ENCODE results near the gene SLC9A9. TPM values are rescaled to one million over a fixed set of nuclear protein-coding genes. Genes with fewer than 3 reads are reported as not detected.
"Not testable (repeated sequence)": the region's sequence is repeated elsewhere in the genome, so short reads cannot be mapped to it uniquely, and the experiment has no call there.

Gene SLC9A9
- total RNA-seq, 4 donors from 2014 or later, result 1.1 to 15.9 (median 9.7) TPM

DNA sequence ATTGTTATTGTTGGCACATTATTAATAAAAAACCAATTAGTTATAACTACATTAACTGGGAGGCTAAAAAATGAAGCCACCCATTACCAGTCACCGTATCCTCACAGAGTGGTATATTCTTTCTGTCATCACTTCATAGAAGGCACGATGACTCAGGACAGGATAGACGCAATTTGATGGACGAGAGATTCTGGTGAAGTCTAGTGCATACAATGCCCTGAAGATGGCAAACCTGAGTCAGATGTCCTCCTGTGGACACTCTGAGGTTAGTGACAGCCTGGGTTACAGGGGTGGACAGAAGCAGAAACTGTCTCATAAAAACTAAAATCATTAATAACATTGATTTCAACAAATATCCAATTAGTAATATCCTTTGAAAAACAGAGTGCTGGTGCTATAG is 150.3 kb downstream of the SLC9A9 start:
- TF ChIP-seq CTCF (IDR thresholded peaks at IDR 0.05), result no peak
- no peak for TF ChIP-seq POLR2AphosphoS5 (IDR thresholded peaks at IDR 0.05)
- TF ChIP-seq POLR2A (IDR thresholded peaks at IDR 0.05), result no peak
- TF ChIP-seq EP300 (IDR thresholded peaks at IDR 0.05; ENCODE audit: low read depth), result no peak
- intact Hi-C loops (cut with DNase I; ENCODE audit: low total_unique reads) (no loop called here), in situ Hi-C loops (cut with MboI; ENCODE audit: low pct_ligation_motif_present in 1 of 4, low pct_unique_long_range_greater_than_20kb in 1 of 4, low sequenced_read_pairs in 3 of 4) (no loop called here)
- Histone ChIP-seq H3K36me3 (no peaks in the 10 kb centered on the region), H3K4me1 (no peaks in the 10 kb centered on the region), H3K4me3 (no peak overlapping the region), H3K27ac (no peak overlapping the region), H3K27me3 (no peaks in the 10 kb centered on the region), H3K9me3 (no peaks in the 10 kb centered on the region)
- WGBS, 2 donors (ENCODE audit: low coverage in 1 of 2), result 93 to 94% methylated on average over 4 of the region's 4 CpGs
- no peak for DNase-seq

- H3K4me1 ChIP-seq; H3K9me3 ChIP-seq; H3K36me3 ChIP-seq; H3K27ac ChIP-seq; H3K4me3 ChIP-seq; H3K27me3 ChIP-seq; intact Hi-C loops (cut with DNase I; ENCODE audit: low total_unique reads); DNase-seq; in situ Hi-C loops (cut with MboI; ENCODE audit: low pct_ligation_motif_present in 1 of 4, low pct_unique_long_range_greater_than_20kb in 1 of 4, low sequenced_read_pairs in 3 of 4): not testable (repeated sequence)
- 25 to 58% methylated on average over 2 of the region's 2 CpGs for WGBS, 2 donors (ENCODE audit: low coverage in 1 of 2)
These were observed 152.9 kb downstream of the SLC9A9 start for GRCh38 chr3:143695333-143695732.

- intact Hi-C loops (cut with DNase I; ENCODE audit: low total_unique reads) (no loop called here), in situ Hi-C loops (cut with MboI; ENCODE audit: low pct_ligation_motif_present in 1 of 4, low pct_unique_long_range_greater_than_20kb in 1 of 4, low sequenced_read_pairs in 3 of 4) (no loop called here)
- Histone ChIP-seq H3K9me3 (no peaks in the 10 kb centered on the region), H3K36me3 (no peaks in the 10 kb centered on the region), H3K4me1 (no peaks in the 10 kb centered on the region), H3K27ac (no peak overlapping the region), H3K4me3 (no peak overlapping the region), H3K27me3 (no peaks in the 10 kb centered on the region)
- TF ChIP-seq CTCF (IDR thresholded peaks at IDR 0.05) (no peak), EP300 (IDR thresholded peaks at IDR 0.05; ENCODE audit: low read depth) (no peak), POLR2AphosphoS5 (IDR thresholded peaks at IDR 0.05) (no peak), POLR2A (IDR thresholded peaks at IDR 0.05) (no peak)
- no peak for DNase-seq
- WGBS, 2 donors (ENCODE audit: low coverage in 1 of 2), result 86 to 87% methylated on average over 1 of the region's 1 CpG
These were observed 154.8 kb downstream of the SLC9A9 start for GRCh38 chr3:143693506-143693905.

DNA sequence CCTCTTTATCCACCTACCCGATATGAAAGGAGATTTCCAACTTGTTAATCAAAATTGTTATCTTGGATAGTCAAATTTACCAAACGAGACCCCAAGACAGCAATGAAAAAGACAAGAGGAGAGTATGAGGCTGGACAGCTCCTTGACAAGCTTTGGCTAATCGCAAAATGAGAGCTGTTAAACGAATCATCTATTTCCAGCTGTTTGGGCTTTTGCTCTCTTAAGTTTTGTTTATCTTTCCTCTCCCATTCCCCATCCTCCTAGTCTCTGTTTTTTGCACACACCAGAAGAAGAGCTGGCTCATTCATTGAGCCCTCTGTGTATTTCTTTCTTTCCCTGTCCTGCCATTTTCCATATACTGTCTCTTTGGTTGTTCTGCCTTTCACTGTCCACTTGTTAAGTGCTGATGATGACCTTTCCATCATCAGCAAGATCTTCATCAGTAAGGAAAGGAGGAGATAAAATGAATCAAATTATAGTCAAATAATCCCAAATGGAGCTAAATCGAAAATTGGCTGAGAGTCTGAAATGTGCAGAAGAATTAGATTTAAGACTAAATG is 161.6 kb downstream of the SLC9A9 start:
- TF ChIP-seq POLR2AphosphoS5 (IDR thresholded peaks at IDR 0.05), result no peak
- TF ChIP-seq POLR2A (IDR thresholded peaks at IDR 0.05), result no peak
- TF ChIP-seq CTCF (IDR thresholded peaks at IDR 0.05), result no peak
- no peak for TF ChIP-seq EP300 (IDR thresholded peaks at IDR 0.05; ENCODE audit: low read depth)
- no peaks in the 10 kb centered on the region for H3K9me3 ChIP-seq
- no peaks in the 10 kb centered on the region for H3K36me3 ChIP-seq
- H3K27ac ChIP-seq, result no peak overlapping the region
- no peaks in the 10 kb centered on the region for H3K27me3 ChIP-seq
- H3K4me1 ChIP-seq, result no peaks in the 10 kb centered on the region
- no peak overlapping the region for H3K4me3 ChIP-seq
- in situ Hi-C loops (cut with MboI; ENCODE audit: low pct_ligation_motif_present in 1 of 4, low pct_unique_long_range_greater_than_20kb in 1 of 4, low sequenced_read_pairs in 3 of 4), result no loop called here
- intact Hi-C loops (cut with DNase I; ENCODE audit: low total_unique reads), result no loop called here
- 52 to 63% methylated on average over 5 of the region's 5 CpGs for WGBS, 2 donors (ENCODE audit: low coverage in 1 of 2)
- DNase-seq, result no peak

DNA sequence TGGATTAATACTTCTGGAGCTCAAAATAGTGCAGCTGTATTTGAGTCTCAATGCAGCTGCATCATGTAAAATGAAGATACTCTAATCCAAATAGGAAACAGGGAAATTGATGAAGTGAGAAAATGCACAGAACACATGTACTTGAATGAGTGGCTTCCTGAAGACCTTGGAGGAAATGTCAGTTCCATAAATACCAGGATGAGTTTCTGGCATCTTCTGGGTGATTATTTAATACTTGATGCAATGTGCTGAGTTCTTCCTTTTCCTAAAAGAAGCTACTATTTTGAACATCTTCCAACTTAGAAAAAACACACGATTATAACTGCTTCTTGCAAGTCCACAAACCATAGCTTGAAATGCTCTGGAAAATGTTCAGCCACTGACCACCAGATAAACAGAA is 162.8 kb downstream of the SLC9A9 start:
- Histone ChIP-seq H3K4me3 (no peak overlapping the region), H3K9me3 (no peaks in the 10 kb centered on the region), H3K27me3 (no peaks in the 10 kb centered on the region), H3K36me3 (no peaks in the 10 kb centered on the region), H3K27ac (no peak overlapping the region), H3K4me1 (no peaks in the 10 kb centered on the region)
- intact Hi-C loops (cut with DNase I; ENCODE audit: low total_unique reads) (no loop called here), in situ Hi-C loops (cut with MboI; ENCODE audit: low pct_ligation_motif_present in 1 of 4, low pct_unique_long_range_greater_than_20kb in 1 of 4, low sequenced_read_pairs in 3 of 4) (no loop called here)
- DNase-seq, result no peak
- no peak for TF ChIP-seq EP300 (IDR thresholded peaks at IDR 0.05; ENCODE audit: low read depth)
- no peak for TF ChIP-seq POLR2AphosphoS5 (IDR thresholded peaks at IDR 0.05)
- no peak for TF ChIP-seq CTCF (IDR thresholded peaks at IDR 0.05)
- no peak for TF ChIP-seq POLR2A (IDR thresholded peaks at IDR 0.05)
- 33 to 36% methylated on average over 1 of the region's 1 CpG for WGBS, 2 donors (ENCODE audit: low coverage in 1 of 2)

Measured in transverse colon (tissue), 4 donors.